Fibroblast of skin of left biceps (primary cell): ENCODE data around the gene IGFBP4.
A peak's percentile ranks its signal among the peaks of the same experiment; 100 is the strongest.
"Not testable (repeated sequence)": the region's sequence is repeated elsewhere in the genome, so short reads cannot be mapped to it uniquely, and the experiment has no call there.

ENCODE experiments used
- DNase-seq, 2 experiments: peaks; one replicate each; pipeline ENCODE4 v3.0.0-alpha.2; 2013; ENCODE audit warnings: low read depth in 2 of 2

The IGFBP4 gene

GRCh38 chr17:40443196-40443987, at the start of gene IGFBP4:
TSS of gene IGFBP4 (plus strand) at chr17:40443450. CDS start at chr17:40443736, 286 bp downstream.
- DNase-seq = no peak

GRCh38 chr17:40399185-40399584, 44.1 kb upstream of the IGFBP4 start:
- DNase-seq = peak; percentile 23 to 30

- DNase-seq = no peak
These were observed 40.6 kb upstream of the IGFBP4 start for GRCh38 chr17:40402668-40403067.

GRCh38 chr17:40404003-40404402, 39.2 kb upstream of the IGFBP4 start:
- DNase-seq = no peak

- DNase-seq = no peak
These were observed 35.8 kb upstream of the IGFBP4 start for GRCh38 chr17:40407460-40407859.

- DNase-seq = not testable (repeated sequence)
These were observed 33.7 kb upstream of the IGFBP4 start for GRCh38 chr17:40409540-40409939.

- no peak for DNase-seq
These were observed 33.2 kb upstream of the IGFBP4 start for GRCh38 chr17:40410082-40410481.

- DNase-seq = no peak
These were observed 31.4 kb upstream of the IGFBP4 start for GRCh38 chr17:40411821-40412220.

GRCh38 chr17:40412880-40413279, 30.4 kb upstream of the IGFBP4 start:
- DNase-seq = no peak

- not testable (repeated sequence) for DNase-seq
These were observed 28.9 kb upstream of the IGFBP4 start for GRCh38 chr17:40414312-40414711.

GRCh38 chr17:40415390-40415789, 27.9 kb upstream of the IGFBP4 start:
- peak in 1 of 2 experiments; percentile 12 for DNase-seq

GRCh38 chr17:40416671-40417070, 26.6 kb upstream of the IGFBP4 start:
- no peak for DNase-seq

- no peak for DNase-seq
These were observed 26.0 kb upstream of the IGFBP4 start for GRCh38 chr17:40417258-40417608.

GRCh38 chr17:40417609-40418427, 25.4 kb upstream of the IGFBP4 start, which contains the start of gene TOP2A:
TSS of gene TOP2A (minus strand) at chr17:40417896. CDS start at chr17:40417791, 105 bp downstream.
- peak; percentile 100 for DNase-seq

- no peak for DNase-seq
These were observed 24.9 kb upstream of the IGFBP4 start for GRCh38 chr17:40418428-40418706.

- DNase-seq = no peak
These were observed 23.5 kb upstream of the IGFBP4 start for GRCh38 chr17:40419559-40420331.

GRCh38 chr17:40422990-40423633, 20.1 kb upstream of the IGFBP4 start:
- DNase-seq = no peak

GRCh38 chr17:40425741-40426140, 17.5 kb upstream of the IGFBP4 start:
- DNase-seq = no peak

- DNase-seq = no peak
These were observed 16.2 kb upstream of the IGFBP4 start for GRCh38 chr17:40427002-40427491.

- no peak for DNase-seq
These were observed 12.7 kb upstream of the IGFBP4 start for GRCh38 chr17:40430272-40431230.
